Spleen (tissue), 3 donors: ENCODE data around the gene RFPL3.

ENCODE experiments used
- POLR2A ChIP-seq, 3 donors: fragments of 450-650 bp; IDR thresholded peaks; one replicate each; pipeline ENCODE4 v1.5.1; 2017; ENCODE audit warnings: antibody characterized with exemption in 3 of 3, mild to moderate bottlenecking in 1 of 3
- POLR2AphosphoS5 ChIP-seq, 3 donors: sonication (generic); formaldehyde crosslinking; IDR thresholded peaks; one replicate each; pipeline ENCODE4 v1.5.1; 2017; ENCODE audit warnings: antibody characterized with exemption in 3 of 3

- TF ChIP-seq POLR2A (IDR thresholded peaks at IDR 0.05): no peak
- no peak for TF ChIP-seq POLR2AphosphoS5 (IDR thresholded peaks at IDR 0.05)
These were observed 37.4 kb downstream of the RFPL3 start for GRCh38 chr22:32395107-32395506.
